OCI-LY1 (cell line): ENCODE data around the gene DCLK1.

Experiments
- H2AFZ ChIP-seq: fragments of 200-600 bp; sonication (generic), shearing (Covaris generic); 2 replicates; pipeline ENCODE4 v1.6.0; 2014; ENCODE audit warnings: antibody characterized with exemption, mild to moderate bottlenecking, low read length
- H3F3A ChIP-seq: fragments of 200-600 bp; sonication (generic), shearing (Covaris generic); 2 replicates; pipeline ENCODE4 v1.6.0; 2014; ENCODE audit warnings: mild to moderate bottlenecking, antibody characterized with exemption, low read length, moderate library complexity; ENCODE audit not compliant: insufficient read depth
- H3K27ac ChIP-seq: fragments of 200-600 bp; sonication (generic); 2 replicates; pipeline ENCODE4 v1.5.1; 2014; ENCODE audit warnings: low read length, mixed run types, mild to moderate bottlenecking, low read depth; ENCODE audit not compliant: poor library complexity, severe bottlenecking
- H3K27me3 ChIP-seq: fragments of 200-600 bp; sonication (generic); 2 replicates; pipeline ENCODE4 v1.6.0; 2014; ENCODE audit warnings: antibody characterized with exemption, mild to moderate bottlenecking, low read length, moderate library complexity; ENCODE audit not compliant: insufficient read depth
- H3K36me3 ChIP-seq: fragments of 200-600 bp; sonication (generic); 2 replicates; pipeline ENCODE4 v1.6.1; 2014; ENCODE audit warnings: mild to moderate bottlenecking, antibody characterized with exemption, low read length, moderate library complexity, mixed read lengths; ENCODE audit not compliant: insufficient read depth
- H3K4me1 ChIP-seq: fragments of 200-600 bp; sonication (generic); 2 replicates; pipeline ENCODE4 v1.5.1; 2014; ENCODE audit warnings: mild to moderate bottlenecking, low read length, moderate library complexity; ENCODE audit not compliant: insufficient read depth, severe bottlenecking
- H3K4me2 ChIP-seq: fragments of 200-600 bp; sonication (generic), shearing (Covaris generic); 2 replicates; pipeline ENCODE4 v1.6.1; 2014; ENCODE audit warnings: low read length
- H3K4me3 ChIP-seq: fragments of 200-600 bp; sonication (generic); 2 replicates; pipeline ENCODE4 v1.5.1; 2014; ENCODE audit warnings: low read length, low read depth, mild to moderate bottlenecking, mixed read lengths; ENCODE audit not compliant: poor library complexity, severe bottlenecking
- H3K79me2 ChIP-seq: fragments of 200-600 bp; shearing (Covaris generic); 2 replicates; pipeline ENCODE4 v1.6.1; 2016; ENCODE audit warnings: mixed run types, low read length, mixed read lengths; ENCODE audit not compliant: insufficient read depth
- H3K9ac ChIP-seq: fragments of 200-600 bp; sonication (generic), shearing (Covaris generic); 2 replicates; pipeline ENCODE4 v1.6.1; 2014; ENCODE audit warnings: mild to moderate bottlenecking, low read length, mixed read lengths
- H3K9me2 ChIP-seq: fragments of 200-600 bp; sonication (generic), shearing (Covaris generic); 2 replicates; pipeline ENCODE4 v1.6.1; 2014; ENCODE audit warnings: low read depth, mild to moderate bottlenecking, low read length, mixed read lengths
- H3K9me3 ChIP-seq: fragments of 200-600 bp; shearing (Covaris generic); 2 replicates; pipeline ENCODE4 v1.6.1; 2014; ENCODE audit warnings: low read length, mixed read lengths
- H4K20me1 ChIP-seq: fragments of 200-600 bp; sonication (generic), shearing (Covaris generic); 2 replicates; pipeline ENCODE4 v1.6.0; 2016; ENCODE audit warnings: mild to moderate bottlenecking, low read length; ENCODE audit not compliant: insufficient read depth
- CTCF ChIP-seq: fragments of 200-600 bp; sonication (generic), shearing (Covaris generic); IDR thresholded peaks from 2 replicates; pipeline ENCODE4 v1.5.1; 2017; ENCODE audit warnings: mild to moderate bottlenecking, antibody characterized with exemption, low read length, moderate library complexity, mixed read lengths
- EZH2 ChIP-seq: fragments of 200-600 bp; sonication (generic), shearing (Covaris generic); IDR thresholded peaks from 2 replicates; pipeline ENCODE4 v1.8.0; 2017; ENCODE audit warnings: borderline replicate concordance, mixed run types, mild to moderate bottlenecking, antibody characterized with exemption, low read length, moderate library complexity, mixed read lengths

The DCLK1 gene

GRCh38 chr13:36142735-36143134 lies 11.6 kb upstream of the DCLK1 start:
- no peak overlapping the region for H2AFZ ChIP-seq
- no peaks in the 10 kb centered on the region for H3K9me3 ChIP-seq
- no peak overlapping the region for H3K9ac ChIP-seq
- no peaks in the 10 kb centered on the region for H3K79me2 ChIP-seq
- no peaks in the 10 kb centered on the region for H3F3A ChIP-seq
- no peaks in the 10 kb centered on the region for H3K9me2 ChIP-seq
- no peak overlapping the region for H3K27ac ChIP-seq
- H3K36me3 ChIP-seq = no peaks in the 10 kb centered on the region
- H4K20me1 ChIP-seq = no peaks in the 10 kb centered on the region
- no peak overlapping the region for H3K4me3 ChIP-seq
- no peaks in the 10 kb centered on the region for H3K27me3 ChIP-seq
- H3K4me2 ChIP-seq = no peak overlapping the region
- TF ChIP-seq CTCF (no peak), EZH2 (no peak)
- no peaks in the 10 kb centered on the region for H3K4me1 ChIP-seq

- Histone ChIP-seq H3K4me2 (no peak overlapping the region), H3K9me3 (no peaks in the 10 kb centered on the region), H3K4me1 (no peaks in the 10 kb centered on the region), H3K79me2 (no peaks in the 10 kb centered on the region), H2AFZ (no peak overlapping the region), H3F3A (no peaks in the 10 kb centered on the region), H3K36me3 (no peaks in the 10 kb centered on the region), H3K27me3 (no peaks in the 10 kb centered on the region), H4K20me1 (no peaks in the 10 kb centered on the region), H3K9ac (no peak overlapping the region), H3K27ac (no peak overlapping the region), H3K9me2 (no peaks in the 10 kb centered on the region), H3K4me3 (no peak overlapping the region)
- no peak for TF ChIP-seq EZH2
- TF ChIP-seq CTCF = no peak
Measured at GRCh38 chr13:36135876-36136275, 4.7 kb upstream of the DCLK1 start.

GRCh38 chr13:36134632-36135031 lies 3.5 kb upstream of the DCLK1 start:
- no peaks in the 10 kb centered on the region for H3K36me3 ChIP-seq
- H3K4me2 ChIP-seq = no peak overlapping the region
- no peak overlapping the region for H2AFZ ChIP-seq
- no peaks in the 10 kb centered on the region for H3K79me2 ChIP-seq
- H3F3A ChIP-seq = no peaks in the 10 kb centered on the region
- H3K9me2 ChIP-seq = no peaks in the 10 kb centered on the region
- H3K27ac ChIP-seq = no peak overlapping the region
- TF ChIP-seq EZH2 (no peak), CTCF (no peak)
- H3K27me3 ChIP-seq = no peaks in the 10 kb centered on the region
- no peaks in the 10 kb centered on the region for H3K4me1 ChIP-seq
- H3K9ac ChIP-seq = no peak overlapping the region
- H3K9me3 ChIP-seq = no peaks in the 10 kb centered on the region
- H3K4me3 ChIP-seq = no peak overlapping the region
- H4K20me1 ChIP-seq = no peaks in the 10 kb centered on the region
